Muscle layer of duodenum (tissue), 2 donors: ENCODE results near the gene THAP6.
"Not testable (repeated sequence)": the region's sequence is repeated elsewhere in the genome, so short reads cannot be mapped to it uniquely, and the experiment has no call there.

Source experiments
- H3K27ac ChIP-seq: one replicate; pipeline ENCODE4 v1.7.0; 2013; ENCODE audit warnings: mild to moderate bottlenecking, low read length
- H3K27me3 ChIP-seq: one replicate; pipeline ENCODE4 v1.7.0; 2013; ENCODE audit warnings: low read depth, mild to moderate bottlenecking, control low read depth, low read length
- H3K36me3 ChIP-seq, 2 donors: one replicate each; pipeline ENCODE4 v1.7.0; 2013; ENCODE audit warnings: low read length in 2 of 2, control low read depth in 1 of 2, mild to moderate bottlenecking in 1 of 2; ENCODE audit not compliant: insufficient read depth in 2 of 2, control insufficient read depth in 1 of 2
- H3K4me1 ChIP-seq, 2 donors: one replicate each; pipeline ENCODE4 v1.7.0; 2013; ENCODE audit warnings: low read length in 2 of 2, mild to moderate bottlenecking in 2 of 2, control low read depth in 1 of 2, moderate library complexity in 1 of 2; ENCODE audit not compliant: insufficient read depth in 2 of 2, control insufficient read depth in 1 of 2
- H3K4me3 ChIP-seq, 2 donors: one replicate each; pipeline ENCODE4 v1.7.0; 2013; ENCODE audit warnings: low read length in 2 of 2, low read depth in 1 of 2, mild to moderate bottlenecking in 1 of 2
- H3K9me3 ChIP-seq, 2 donors: one replicate each; pipeline ENCODE4 v1.7.0; 2013; ENCODE audit warnings: low read length in 2 of 2, control low read depth in 1 of 2, mild to moderate bottlenecking in 1 of 2; ENCODE audit not compliant: control insufficient read depth in 1 of 2
- donor health status: healthy.

THAP6 gene

GRCh38 chr4:75525910-75526309 is 11.6 kb downstream of the THAP6 start:
- Histone ChIP-seq H3K9me3 (no peaks in the 10 kb centered on the region), H3K4me1 (no peaks in the 10 kb centered on the region), H3K27ac (no peak overlapping the region), H3K27me3 (no peaks in the 10 kb centered on the region), H3K36me3 (peaks cover 30 to 62% of the 10 kb centered on the region in 2 donors), H3K4me3 (no peak overlapping the region)

DNA sequence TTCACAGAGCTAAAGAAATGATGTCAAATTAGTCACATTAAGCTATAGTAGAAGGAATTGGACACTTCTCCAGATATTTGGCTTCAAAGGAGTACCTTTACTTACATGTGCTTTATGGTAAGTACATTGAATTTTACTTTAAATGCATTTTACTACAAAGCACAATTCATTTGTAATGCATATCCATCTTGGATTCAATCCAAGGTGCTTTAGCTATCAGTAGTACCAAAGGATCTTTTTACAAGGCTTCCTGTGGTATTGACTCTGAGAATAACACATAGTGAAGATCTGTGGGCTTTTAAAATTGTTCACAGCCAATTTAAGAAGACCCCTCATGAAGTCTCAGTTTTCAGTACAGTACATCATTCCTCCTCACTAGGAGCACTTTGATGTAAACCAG is 13.2 kb downstream of the THAP6 start:
- no peak overlapping the region for H3K27ac ChIP-seq
- H3K9me3 ChIP-seq = no peaks in the 10 kb centered on the region
- H3K4me3 ChIP-seq = no peak overlapping the region
- H3K4me1 ChIP-seq = no peaks in the 10 kb centered on the region
- H3K36me3 ChIP-seq = peaks cover 35 to 69% of the 10 kb centered on the region in 2 donors
- no peaks in the 10 kb centered on the region for H3K27me3 ChIP-seq

GRCh38 chr4:75530556-75531322 is 16.5 kb downstream of the THAP6 start:
- H3K4me3 ChIP-seq = no peak overlapping the region
- H3K27ac ChIP-seq = no peak overlapping the region
- H3K36me3 ChIP-seq = peaks cover 35 to 63% of the 10 kb centered on the region in 2 donors
- H3K4me1 ChIP-seq = no peaks in the 10 kb centered on the region
- no peaks in the 10 kb centered on the region for H3K27me3 ChIP-seq
- H3K9me3 ChIP-seq = peaks cover 0 to 2% of the 10 kb centered on the region in 2 donors

- not testable (repeated sequence) for H3K9me3 ChIP-seq, H3K4me1 ChIP-seq, H3K4me3 ChIP-seq, H3K27me3 ChIP-seq, H3K27ac ChIP-seq
- peaks cover 32 to 59% of the 10 kb centered on the region in 2 donors for H3K36me3 ChIP-seq
Observed at GRCh38 chr4:75531536-75532143, 17.4 kb downstream of the THAP6 start.

DNA sequence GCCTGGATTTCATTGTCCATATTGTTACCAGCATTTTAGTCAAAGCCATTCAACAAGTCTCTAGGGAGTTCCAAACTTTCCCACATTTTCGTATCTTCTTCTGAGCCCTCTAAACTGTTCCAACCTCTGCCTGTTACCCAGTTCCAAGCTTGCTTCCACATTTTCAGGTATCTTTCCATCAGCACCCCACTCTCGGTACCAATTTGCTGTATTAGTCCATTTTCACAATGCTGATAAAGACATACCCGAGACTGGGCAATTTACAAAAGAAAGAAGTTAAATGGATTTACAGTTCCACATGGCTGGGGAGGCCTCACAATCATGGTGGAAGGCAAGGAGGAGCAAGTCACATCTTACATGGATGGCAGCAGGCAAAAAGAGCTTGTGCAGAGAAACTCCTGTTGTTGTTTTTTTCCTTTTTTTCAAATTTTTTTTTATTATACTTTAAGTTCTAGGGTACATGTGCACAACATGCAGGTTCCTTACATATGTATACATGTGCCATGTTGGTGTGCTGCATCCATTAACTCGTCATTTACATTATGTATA is 19.1 kb downstream of the THAP6 start:
- not testable (repeated sequence) for H3K4me3 ChIP-seq, H3K9me3 ChIP-seq, H3K27me3 ChIP-seq, H3K27ac ChIP-seq, H3K4me1 ChIP-seq
- peaks cover 19 to 43% of the 10 kb centered on the region in 2 donors for H3K36me3 ChIP-seq

- H3K9me3 ChIP-seq, H3K4me3 ChIP-seq: not testable (repeated sequence)
Observed at GRCh38 chr4:75533926-75534325, 19.7 kb downstream of the THAP6 start.

GRCh38 chr4:75537308-75537707 is 23.0 kb downstream of the THAP6 start:
- not testable (repeated sequence) for H3K4me1 ChIP-seq, H3K4me3 ChIP-seq, H3K27ac ChIP-seq, H3K27me3 ChIP-seq, H3K9me3 ChIP-seq
- peaks cover 0 to 17% of the 10 kb centered on the region in 2 donors for H3K36me3 ChIP-seq

More at GRCh38 chr4:75533926-75534325, 19.7 kb downstream of the THAP6 start:
- H3K36me3 ChIP-seq = peaks cover 18 to 41% of the 10 kb centered on the region in 2 donors
- H3K27me3 ChIP-seq, H3K27ac ChIP-seq, H3K4me1 ChIP-seq: not testable (repeated sequence)

GRCh38 chr4:75542824-75543223 is 28.6 kb downstream of the THAP6 start:
- Histone ChIP-seq H3K36me3 (peaks cover 0 to 12% of the 10 kb centered on the region in 2 donors), H3K4me3 (no peak overlapping the region), H3K4me1 (no peaks in the 10 kb centered on the region), H3K9me3 (no peaks in the 10 kb centered on the region), H3K27me3 (no peaks in the 10 kb centered on the region), H3K27ac (no peak overlapping the region)

- H3K27ac ChIP-seq, H3K4me1 ChIP-seq, H3K27me3 ChIP-seq, H3K4me3 ChIP-seq, H3K9me3 ChIP-seq: not testable (repeated sequence)
- H3K36me3 ChIP-seq = peaks cover 0 to 12% of the 10 kb centered on the region in 2 donors
Observed at GRCh38 chr4:75544220-75544619, 29.9 kb downstream of the THAP6 start.

- no peak overlapping the region for H3K4me3 ChIP-seq
- no peaks in the 10 kb centered on the region for H3K9me3 ChIP-seq
- no peak overlapping the region for H3K27ac ChIP-seq
- no peaks in the 10 kb centered on the region for H3K4me1 ChIP-seq
- peaks cover 0 to 6% of the 10 kb centered on the region in 2 donors for H3K36me3 ChIP-seq
- H3K27me3 ChIP-seq = no peaks in the 10 kb centered on the region
Observed at GRCh38 chr4:75544870-75545269, 30.6 kb downstream of the THAP6 start.

GRCh38 chr4:75545526-75545925 is 31.3 kb downstream of the THAP6 start:
- H3K9me3 ChIP-seq = no peaks in the 10 kb centered on the region
- H3K27ac ChIP-seq = no peak overlapping the region
- H3K27me3 ChIP-seq = no peaks in the 10 kb centered on the region
- no peak overlapping the region for H3K4me3 ChIP-seq
- no peaks in the 10 kb centered on the region for H3K4me1 ChIP-seq
- H3K36me3 ChIP-seq = peaks cover 0 to 4% of the 10 kb centered on the region in 2 donors
